Activated T-cell treated with anti-CD3 and anti-CD28 coated beads, Interleukin-2, amount 50 U/mL, for 48 hours (primary cell): ENCODE data around the gene LRCH1.
A peak's percentile ranks its signal among the peaks of the same experiment; 100 is the strongest.
"Not testable (repeated sequence)": the region's sequence is repeated elsewhere in the genome, so short reads cannot be mapped to it uniquely, and the experiment has no call there.

ENCODE experiments used
- DNase-seq, 2 experiments: peaks; one replicate each; pipeline ENCODE4 v3.0.0-alpha.2; 2020

Gene LRCH1

DNA sequence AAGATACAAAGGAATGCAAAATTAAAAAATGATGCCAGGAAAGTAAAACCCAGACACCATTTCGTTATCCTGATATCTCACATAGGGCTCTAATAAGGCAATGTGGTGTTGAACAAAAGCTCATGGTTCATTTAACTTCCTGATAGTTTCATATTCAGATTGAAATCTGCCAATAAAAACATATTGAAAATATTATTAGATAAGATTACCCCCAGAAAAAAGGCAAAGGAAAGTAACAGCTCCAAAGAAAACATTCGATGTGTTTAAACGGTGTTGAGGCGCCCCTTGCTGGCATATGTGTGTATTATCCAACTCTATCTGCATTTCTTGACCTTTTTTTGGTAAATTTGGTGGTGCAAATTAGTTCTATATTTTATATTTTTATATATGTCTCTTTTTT lies 168.1 kb downstream of the LRCH1 start:
- DNase-seq, result peak; percentile 39 to 51

DNA sequence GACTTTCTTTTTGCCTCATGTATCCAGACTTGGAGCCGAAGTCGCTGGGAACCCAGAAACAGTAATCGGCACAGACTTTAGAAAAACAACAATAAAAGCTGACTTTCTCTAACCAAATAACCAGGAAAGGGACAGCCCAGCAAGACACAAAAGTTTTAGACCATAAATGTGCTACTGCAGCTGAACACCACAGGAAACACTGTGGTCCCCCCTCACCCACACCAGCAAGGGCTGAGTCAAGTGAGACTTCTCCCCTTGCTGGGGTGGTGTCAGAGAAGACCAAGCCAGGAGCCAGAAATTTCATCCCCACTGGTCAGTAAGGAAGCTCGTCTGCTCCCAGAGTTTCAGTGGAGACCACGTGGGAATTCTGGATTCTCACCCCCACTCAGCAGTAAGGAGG lies 173.4 kb downstream of the LRCH1 start:
- no peak for DNase-seq

DNA sequence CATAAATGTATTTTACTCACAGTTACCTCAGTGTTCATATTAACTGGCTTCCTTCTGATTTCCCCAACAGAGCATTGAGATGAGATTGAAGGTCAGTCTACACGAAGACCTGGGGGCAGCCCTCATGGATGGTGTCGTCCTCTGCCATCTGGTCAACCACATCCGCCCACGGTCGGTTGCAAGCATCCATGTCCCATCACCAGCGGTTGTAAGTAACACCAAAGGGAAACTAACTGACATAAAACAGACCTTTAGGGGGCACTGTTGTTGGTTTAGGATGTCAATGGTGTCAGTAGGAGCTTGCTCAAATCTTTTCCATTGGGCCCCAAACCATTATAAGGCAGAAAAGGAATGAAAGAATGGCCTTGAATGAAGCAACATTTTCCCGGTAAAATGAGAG lies 175.8 kb downstream of the LRCH1 start:
- peak; percentile 30 to 41 for DNase-seq

DNA sequence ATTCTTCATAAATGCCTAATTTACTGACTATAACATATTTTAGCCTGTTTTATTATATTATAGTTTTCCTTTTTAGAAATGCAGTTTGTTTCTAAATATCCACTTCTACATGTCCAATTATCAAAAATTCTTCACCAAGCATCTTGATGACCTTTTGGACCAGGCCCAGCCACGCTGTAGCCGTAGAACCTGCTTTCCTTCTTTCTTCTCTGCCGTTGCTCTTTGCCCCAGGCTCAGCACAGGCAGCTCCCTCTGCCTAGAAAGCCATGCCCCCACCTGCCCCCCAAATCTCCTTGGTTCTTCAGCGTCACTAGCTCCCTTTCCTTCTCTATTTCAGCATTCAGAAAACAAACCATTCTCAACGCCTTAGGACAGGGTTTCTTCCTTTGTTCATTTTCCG lies 178.6 kb downstream of the LRCH1 start:
- DNase-seq, result no peak

DNA sequence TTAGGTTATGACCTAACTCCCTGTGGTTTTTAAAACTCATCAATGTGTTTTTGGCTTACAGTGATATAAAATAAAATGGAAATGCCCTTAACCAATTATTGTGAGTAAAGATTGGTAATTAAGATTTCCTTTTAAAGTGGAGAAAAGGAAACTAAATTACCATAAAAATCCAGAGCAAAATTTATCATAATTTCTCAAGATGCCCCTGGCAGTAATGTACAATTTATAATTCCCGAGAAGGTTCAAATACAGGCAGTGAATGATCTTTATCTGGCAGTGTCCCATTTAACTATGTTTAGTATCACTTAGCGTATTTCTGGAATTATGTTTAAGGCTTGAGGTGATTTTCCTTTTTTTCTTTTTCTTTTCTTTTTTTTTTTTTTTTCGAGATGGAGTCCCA lies 182.5 kb downstream of the LRCH1 start:
- DNase-seq, result no peak

DNA sequence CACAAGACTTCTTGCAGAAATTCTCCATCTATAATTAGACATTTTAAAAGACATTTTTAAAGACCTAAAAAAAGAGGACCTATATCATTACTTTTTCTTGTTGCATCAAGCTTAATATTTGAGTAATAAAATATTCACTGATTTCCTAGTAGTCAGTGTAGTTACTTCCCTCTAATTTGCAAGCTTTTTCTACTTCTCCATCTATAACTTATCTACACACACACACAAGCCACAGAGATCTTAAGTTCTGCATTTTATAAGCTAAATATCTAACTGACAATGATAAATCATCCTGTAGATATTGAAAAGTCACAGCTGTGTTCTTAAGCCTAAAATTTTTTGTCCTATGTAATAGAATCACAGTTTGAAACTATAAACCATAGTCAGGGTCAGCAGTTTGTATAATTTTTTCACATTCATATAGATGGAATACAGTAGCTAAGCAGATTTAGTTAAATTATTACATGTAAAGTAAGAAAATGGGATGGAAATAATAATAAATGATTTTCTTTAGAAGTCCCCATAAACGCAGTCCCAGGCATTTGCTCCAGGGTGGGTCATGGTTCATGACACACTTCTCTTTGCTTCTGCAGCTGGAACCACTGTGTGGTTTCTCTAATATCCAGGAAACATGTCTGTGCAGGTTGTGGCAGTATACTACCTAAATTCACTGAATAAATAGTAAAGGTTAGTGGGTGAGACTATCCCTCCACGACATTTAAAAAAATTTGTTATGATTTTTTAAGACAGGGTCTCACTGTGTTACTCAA lies 183.8 kb downstream of the LRCH1 start:
- no peak for DNase-seq

DNA sequence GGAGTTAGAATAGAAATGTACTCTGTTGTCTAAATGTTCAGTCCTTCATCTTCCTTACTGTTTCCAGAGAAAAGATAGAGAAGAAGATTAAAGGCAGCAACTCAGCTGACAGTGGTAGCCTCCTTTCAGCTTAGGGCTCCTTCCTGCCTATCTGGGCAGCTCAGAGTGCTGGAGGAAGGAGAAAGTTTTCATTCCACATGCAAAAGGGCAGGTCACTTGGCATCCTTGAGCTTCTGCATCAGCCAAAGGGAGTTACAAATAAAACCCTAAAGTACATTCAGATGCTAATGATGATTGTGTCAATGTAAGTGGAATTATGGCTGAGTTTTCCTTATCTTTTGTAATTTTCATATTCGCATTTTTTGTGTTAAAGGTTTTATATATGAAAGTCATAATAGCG lies 185.1 kb downstream of the LRCH1 start:
- DNase-seq, result no peak

DNA sequence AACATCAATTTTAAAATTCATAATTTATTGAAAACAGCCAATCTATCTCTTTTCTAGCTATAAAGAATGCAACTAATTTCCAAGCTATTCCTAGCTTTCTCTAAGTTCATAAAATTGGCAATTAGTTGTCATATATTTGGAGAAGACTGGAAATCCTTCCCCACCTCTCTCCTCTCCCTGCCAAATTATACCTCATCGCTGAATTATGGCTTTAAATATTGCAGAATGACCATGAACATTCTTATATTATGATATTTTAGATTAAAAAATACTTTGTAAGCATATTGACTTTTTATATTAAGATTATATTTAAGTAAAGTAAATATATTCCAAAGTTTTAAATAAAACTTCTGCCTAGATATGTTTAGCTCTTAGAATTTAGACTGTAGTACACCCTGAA lies 185.8 kb downstream of the LRCH1 start:
- DNase-seq, result no peak

DNA sequence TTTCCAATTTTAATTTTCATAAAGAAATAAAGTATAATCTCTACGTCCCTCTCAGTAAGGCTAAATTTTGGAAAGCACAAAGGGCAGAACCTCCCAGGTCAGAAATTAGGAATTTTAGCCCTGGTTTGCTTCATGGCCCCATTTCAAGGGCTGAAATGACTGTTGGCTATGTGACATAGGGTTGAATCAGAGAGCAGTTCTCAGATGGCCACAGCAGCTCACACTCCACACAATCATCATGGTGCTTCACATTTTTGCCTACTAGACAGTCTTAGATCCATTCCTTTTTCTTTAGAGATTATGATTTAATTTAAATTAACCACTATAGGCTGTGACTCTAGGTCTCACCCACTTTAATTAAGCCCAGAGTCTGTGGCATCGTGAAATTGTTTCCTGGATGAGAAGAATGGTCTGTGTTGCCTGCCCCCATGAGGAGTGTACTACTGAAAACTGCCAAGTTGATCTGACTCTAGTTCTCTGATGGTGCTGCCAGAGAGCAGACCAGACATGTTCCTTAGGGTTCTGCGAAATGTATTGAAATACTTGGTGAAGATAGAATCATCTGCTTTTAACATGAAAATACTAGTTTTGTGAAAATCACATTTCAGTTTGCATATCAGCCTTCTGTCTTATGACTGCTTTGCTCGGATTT lies 186.6 kb downstream of the LRCH1 start:
- no peak for DNase-seq

DNA sequence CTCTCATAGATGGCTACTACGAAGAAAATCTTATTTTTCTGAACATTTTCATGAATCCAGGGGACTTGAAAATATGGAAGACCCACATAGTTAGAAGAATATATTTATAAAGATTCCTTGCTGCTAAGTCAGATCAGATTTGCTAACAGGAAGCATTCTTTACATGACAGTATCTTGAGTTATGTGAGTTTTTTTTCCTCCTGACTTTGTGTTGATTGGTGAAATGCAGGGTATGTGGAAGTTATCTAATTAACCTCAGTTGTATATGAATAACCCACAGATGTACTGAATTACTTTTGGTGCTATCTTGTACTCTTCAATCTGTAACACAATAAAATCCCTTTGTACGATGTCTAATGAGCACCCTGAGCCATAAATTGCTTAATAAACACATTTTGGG lies 190.2 kb downstream of the LRCH1 start:
- DNase-seq, result no peak

DNA sequence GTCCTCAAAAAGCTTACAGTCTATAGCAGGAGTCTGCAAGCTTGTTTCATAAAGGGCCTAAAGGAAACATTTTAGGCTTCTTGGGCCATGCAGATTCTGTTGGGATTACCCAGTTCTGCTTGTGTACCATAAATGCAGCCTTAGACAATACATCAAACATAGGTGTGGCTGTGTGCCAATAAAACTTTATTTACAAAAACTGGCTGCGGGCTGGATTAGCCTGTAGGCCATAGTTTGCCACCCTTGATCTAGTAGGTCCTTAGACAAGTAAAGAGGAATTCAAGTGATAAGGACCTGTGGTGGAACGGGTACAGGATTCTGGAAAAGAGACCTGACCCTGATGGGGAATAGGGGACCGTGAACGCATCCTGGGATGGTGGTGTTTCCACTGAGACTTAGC lies 192.1 kb downstream of the LRCH1 start:
- DNase-seq, result no peak

DNA sequence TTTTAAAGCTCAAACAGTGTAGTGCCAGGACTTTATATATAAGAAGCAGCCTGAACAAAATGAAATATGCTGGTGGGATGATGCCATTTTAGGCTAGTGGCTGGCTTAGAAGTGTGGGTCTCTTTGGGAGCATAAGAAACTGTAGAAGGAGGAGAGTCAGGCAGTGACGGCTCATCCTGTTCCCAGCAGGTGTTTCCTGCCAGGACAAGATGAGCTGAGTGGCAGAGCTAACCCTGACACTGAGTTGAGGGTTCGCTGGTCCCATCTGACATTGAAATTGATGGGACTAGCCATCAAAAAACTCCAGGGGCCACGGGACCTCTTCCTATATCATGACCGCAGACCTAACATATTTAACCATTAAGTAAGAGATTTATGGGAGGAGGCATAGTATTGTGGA lies 192.7 kb downstream of the LRCH1 start:
- no peak for DNase-seq

DNA sequence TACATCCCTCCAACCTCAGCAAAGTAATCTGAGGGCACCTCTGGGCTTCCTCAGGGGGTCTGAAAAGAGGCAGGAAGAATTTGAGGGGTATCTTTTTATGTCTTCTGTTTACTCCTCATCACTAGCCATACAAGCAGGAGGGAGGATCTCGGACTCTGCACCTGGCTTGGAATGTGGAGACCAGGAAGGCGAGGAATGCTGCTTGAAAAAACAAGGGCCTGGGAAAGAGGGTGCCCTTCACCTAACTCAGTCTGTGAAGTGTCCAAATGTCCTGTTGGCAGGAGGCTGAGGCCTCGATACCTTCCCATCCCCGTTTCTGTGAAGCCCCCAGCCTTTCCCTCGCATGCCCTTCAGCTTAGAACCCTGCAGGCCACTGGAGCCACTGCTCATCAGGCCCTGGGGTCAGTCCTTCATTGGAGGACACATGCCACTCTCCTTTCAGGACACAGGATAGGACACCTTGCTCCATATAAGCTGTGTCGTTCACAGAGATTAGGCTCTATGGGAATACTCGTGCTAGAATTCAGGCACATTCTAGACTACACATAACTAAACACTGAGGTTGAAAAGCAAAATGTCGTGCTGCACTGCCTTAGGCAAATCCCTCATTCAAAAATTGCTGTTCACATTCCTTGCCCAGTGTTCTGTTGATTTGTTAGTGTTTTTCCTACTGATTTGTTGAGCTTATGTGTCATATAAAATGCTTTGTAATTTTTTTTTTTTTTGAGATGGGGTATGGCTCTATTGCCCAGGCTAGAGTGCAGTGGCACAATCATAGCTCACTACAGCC lies 194.3 kb downstream of the LRCH1 start:
- no peak for DNase-seq

DNA sequence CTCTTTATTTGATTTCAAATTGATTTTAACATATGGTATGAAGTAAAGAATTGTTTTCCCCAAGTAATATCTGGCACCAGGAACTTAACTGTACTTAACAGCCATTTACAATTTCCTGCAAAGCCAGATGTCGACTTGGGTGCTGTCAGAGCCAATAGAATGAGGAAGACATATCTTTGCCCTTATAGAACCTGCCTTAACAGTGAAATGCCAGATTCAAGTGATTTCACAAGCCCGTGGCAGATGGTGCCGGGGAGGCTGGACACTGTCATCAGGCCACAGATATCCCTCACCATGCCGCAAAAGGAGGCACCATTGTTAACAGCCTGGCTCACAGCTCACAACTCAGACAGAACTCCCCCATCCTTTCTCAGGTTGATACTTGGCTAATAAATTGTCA lies 195.3 kb downstream of the LRCH1 start:
- no peak for DNase-seq

DNA sequence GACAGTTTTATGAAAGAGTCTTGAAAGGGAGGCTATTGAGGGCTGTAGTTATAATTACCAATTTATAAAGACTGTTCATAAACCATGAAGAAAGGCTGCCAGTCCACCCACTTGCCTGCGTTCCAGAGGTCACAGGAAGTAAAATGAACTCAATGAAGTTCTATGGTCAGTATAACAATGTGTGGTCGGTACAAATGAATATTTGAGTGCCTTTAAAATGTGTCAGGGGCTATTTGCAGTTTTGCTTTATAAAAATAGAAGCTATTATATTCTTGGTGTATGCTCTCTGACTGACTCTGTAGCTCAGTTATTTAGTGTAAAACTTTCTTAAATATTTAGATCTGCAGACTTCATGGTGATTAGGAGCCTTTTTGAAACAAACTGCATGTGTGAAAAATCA lies 197.0 kb downstream of the LRCH1 start:
- DNase-seq, result no peak

DNA sequence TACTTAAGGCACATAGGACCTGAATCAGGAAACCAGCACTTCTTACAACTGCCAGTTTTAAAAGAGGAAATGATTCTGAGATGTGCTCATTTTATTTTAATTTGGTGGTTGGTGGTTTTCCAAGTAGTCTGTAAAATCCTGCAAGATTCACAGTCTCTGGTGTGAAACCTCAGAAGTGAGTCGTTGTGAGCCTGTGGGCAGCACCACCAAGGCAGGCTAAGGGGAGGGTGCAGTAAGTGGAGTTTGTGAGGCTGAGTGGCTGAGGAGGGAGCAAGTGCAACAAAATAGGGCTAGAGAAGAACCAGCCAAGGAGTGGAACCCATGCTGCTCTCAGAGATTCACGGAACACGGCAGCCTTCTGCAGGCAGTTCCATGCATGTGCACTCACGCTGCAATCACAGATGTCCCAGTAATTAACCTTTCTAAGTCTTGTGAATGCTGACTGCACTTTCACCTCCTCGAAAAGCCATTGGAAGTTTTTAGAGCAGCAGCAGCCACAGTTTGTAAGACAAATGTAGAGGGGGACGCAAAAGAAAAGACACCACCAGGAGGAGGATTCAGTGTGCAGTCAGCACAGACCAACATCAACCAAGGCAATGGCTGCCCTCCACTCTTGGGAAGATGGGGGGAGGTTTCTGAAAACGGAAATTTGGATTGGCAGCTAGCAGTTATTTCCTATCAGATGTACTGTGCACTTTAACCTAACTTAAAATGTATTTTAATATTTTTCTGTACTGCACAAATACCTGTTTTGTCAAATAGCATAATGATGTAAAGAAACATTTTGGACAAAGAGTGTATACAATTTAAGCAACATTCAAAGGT lies 199.1 kb downstream of the LRCH1 start:
- DNase-seq, result peak; percentile 64 to 70

DNA sequence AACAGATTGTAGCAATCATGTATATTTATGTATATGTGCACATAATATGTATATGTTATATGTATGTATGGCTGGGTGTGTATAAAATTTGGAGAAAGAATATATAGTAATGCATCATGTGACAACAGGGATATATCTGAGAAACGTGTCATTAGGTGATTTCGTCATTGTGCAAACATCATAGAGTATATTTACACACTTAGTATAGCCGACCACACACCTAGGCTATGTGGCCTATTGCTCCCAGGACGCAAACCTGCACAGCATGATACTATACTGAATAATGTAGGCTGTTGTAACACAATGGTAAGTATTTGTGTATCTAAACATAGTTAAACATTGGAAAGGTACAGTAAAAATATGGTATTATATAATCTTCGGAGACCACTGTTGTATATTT lies 200.2 kb downstream of the LRCH1 start:
- DNase-seq, result no peak

DNA sequence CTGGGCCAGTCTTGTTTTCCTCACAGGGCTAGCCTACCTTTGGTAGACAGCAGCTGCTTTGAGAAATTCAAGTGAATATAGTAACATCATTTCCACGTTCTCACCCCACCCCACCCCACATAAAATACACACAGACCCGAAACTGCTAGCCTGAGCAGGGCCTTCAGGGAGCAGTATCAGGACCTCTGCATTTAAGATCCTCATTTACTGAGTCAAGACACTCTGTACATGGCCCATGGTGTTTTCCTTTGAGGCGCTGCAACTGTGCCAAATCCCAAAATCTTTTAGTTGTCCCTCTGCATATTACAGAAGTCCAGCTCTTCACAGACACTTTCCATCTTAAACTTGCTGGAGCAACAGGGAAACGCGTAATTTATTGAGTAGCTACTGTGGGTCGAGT lies 200.9 kb downstream of the LRCH1 start:
- no peak for DNase-seq

DNA sequence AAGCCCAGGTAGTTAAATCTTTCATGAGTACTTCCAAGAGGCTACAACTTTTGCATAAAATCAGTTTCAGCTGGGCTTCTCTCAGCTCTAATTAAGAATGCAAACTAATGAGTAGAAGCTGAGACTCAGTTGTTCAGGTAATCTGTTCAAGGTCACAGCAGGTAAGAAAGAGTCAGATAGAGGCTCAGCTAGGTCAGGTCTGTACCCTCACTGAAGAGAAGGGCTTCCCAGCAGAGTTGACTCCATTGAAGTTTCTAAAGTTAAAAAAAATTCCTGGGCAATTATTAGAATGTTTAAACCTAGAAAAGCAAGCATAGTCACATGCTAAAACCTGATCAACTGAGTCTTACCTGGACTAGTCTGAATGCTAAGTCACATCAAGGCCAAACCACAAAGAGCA lies 201.8 kb downstream of the LRCH1 start:
- DNase-seq, result no peak

DNA sequence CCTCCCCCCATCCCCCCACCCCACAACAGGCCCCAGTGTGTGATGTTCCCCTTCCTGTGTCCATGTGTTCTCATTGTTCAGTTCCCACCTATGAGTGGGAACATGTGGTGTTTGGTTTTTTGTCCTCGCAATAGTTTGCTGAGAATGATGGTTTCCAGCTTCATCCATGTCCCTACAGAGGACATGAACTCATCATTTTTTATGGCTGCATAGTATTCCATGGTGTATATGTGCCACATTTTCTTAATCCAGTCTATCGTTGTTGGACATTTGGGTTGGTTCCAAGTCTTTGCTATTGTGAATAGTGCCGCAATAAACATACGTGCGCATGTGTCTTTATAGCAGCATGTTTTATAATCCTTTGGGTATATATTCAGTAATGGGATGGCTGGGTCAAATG lies 202.5 kb downstream of the LRCH1 start:
- DNase-seq, result not testable (repeated sequence)

DNA sequence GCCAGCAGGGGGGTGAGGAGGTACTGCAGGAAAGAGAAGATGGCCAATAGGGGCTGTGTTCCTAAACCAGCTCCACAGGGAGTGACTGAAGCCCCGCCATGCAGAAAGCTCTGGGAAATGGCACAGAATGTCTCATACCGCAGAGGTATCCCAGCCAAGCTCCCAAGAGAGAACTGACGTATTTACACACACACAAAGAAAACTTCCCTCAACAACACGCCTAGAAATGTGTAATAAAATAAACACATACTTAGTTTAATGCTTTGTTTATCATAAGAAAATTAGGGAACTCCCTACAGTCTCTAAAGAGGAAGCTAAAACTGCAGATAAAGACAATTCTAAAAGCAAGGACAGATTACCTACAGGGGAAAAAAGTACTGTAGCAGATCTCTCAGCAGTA lies 204.0 kb downstream of the LRCH1 start:
- DNase-seq, result no peak

DNA sequence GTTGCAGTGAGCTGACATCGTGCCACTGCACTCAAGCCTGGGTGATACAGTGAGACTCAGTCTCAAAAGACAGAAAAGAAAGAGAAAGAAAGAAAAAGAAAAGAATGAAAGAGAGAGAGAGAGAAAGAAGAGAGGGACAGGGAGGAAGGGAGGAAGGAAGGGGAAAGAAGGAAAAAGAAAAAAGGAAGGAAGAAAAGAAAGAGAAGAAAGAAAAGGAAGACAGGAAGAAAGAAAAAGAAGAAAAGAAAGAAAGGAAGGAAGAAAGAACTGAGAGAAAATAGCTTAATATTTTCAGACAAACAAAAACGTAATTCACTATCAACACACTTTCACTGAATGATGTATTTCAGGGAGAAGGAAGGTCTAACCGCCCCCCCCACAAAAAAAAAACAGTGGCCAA lies 204.7 kb downstream of the LRCH1 start:
- DNase-seq, result no peak

DNA sequence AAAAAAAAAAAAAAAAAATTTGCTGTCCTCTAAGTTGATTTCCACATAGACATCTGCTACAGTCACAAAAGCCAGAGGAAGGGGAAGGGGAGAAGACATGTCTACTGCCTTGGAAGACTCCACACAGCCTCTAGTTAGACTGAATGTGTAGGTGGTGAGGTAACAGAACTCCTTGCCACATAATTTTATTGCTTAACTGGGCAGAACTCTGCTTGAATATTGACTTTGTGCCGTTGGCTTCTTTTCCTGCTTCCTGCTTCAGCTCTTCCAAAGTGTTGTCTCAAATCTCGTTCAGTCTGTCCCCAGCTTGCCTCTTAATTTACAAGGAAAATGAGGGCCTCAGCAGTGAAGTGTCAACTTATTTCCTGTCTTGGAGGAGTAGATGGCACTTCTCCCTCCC lies 206.9 kb downstream of the LRCH1 start:
- DNase-seq, result no peak
